ENCODE measurements around the gene HHAT.
"Not testable (repeated sequence)": the region's sequence is repeated elsewhere in the genome, so short reads cannot be mapped to it uniquely, and the experiment has no call there.

The HHAT gene

GRCh38 chr1:210413951-210414350, 85.2 kb downstream of the HHAT start:
- Mint-ChIP-seq H3K36me3 (ENCODE audit: low read depth) (peaks cover 29% of the 10 kb centered on the region), H3K27me3 (ENCODE audit: low read depth, poor library complexity) (peaks cover 9% of the 10 kb centered on the region), H3K27ac (no peak overlapping the region), H3K9me3 (peaks cover 10% of the 10 kb centered on the region), H3K4me3 (no peak overlapping the region), H3K4me1 (no peaks in the 10 kb centered on the region)
- no peak for DNase-seq
- TF ChIP-seq, protein P1, sequence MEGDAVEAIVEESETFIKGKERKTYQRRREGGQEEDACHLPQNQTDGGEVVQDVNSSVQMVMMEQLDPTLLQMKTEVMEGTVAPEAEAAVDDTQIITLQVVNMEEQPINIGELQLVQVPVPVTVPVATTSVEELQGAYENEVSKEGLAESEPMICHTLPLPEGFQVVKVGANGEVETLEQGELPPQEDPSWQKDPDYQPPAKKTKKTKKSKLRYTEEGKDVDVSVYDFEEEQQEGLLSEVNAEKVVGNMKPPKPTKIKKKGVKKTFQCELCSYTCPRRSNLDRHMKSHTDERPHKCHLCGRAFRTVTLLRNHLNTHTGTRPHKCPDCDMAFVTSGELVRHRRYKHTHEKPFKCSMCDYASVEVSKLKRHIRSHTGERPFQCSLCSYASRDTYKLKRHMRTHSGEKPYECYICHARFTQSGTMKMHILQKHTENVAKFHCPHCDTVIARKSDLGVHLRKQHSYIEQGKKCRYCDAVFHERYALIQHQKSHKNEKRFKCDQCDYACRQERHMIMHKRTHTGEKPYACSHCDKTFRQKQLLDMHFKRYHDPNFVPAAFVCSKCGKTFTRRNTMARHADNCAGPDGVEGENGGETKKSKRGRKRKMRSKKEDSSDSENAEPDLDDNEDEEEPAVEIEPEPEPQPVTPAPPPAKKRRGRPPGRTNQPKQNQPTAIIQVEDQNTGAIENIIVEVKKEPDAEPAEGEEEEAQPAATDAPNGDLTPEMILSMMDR (IDR thresholded peaks at IDR 0.05) = no peak

- peaks cover 10% of the 10 kb centered on the region for H3K9me3 Mint-ChIP-seq
- H3K4me3 Mint-ChIP-seq = no peak overlapping the region
- peaks cover 31% of the 10 kb centered on the region for H3K36me3 Mint-ChIP-seq (ENCODE audit: low read depth)
- peaks cover 9% of the 10 kb centered on the region for H3K27me3 Mint-ChIP-seq (ENCODE audit: low read depth, poor library complexity)
- TF ChIP-seq, protein P1 (IDR thresholded peaks at IDR 0.05) = no peak
- no peaks in the 10 kb centered on the region for H3K4me1 Mint-ChIP-seq
- no peak for DNase-seq
- no peak overlapping the region for H3K27ac Mint-ChIP-seq
Measured at GRCh38 chr1:210415846-210416448, 87.2 kb downstream of the HHAT start.

GRCh38 chr1:210416681-210417080, 88.0 kb downstream of the HHAT start:
- H3K4me3 Mint-ChIP-seq = no peak overlapping the region
- peaks cover 28% of the 10 kb centered on the region for H3K36me3 Mint-ChIP-seq (ENCODE audit: low read depth)
- no peak overlapping the region for H3K27ac Mint-ChIP-seq
- H3K4me1 Mint-ChIP-seq = no peaks in the 10 kb centered on the region
- H3K27me3 Mint-ChIP-seq (ENCODE audit: low read depth, poor library complexity) = peaks cover 9% of the 10 kb centered on the region
- DNase-seq = no peak
- TF ChIP-seq, protein P1 (IDR thresholded peaks at IDR 0.05) = no peak
- peaks cover 10% of the 10 kb centered on the region for H3K9me3 Mint-ChIP-seq

- no peak for DNase-seq
- Mint-ChIP-seq H3K9me3 (peaks cover 12% of the 10 kb centered on the region), H3K4me1 (no peaks in the 10 kb centered on the region), H3K27me3 (ENCODE audit: low read depth, poor library complexity) (peaks cover 9% of the 10 kb centered on the region), H3K4me3 (no peak overlapping the region), H3K27ac (no peak overlapping the region), H3K36me3 (ENCODE audit: low read depth) (peaks cover 23% of the 10 kb centered on the region)
- TF ChIP-seq, protein P1 (IDR thresholded peaks at IDR 0.05) = no peak
Measured at GRCh38 chr1:210417881-210418280, 89.2 kb downstream of the HHAT start.

GRCh38 chr1:210418863-210419650, 90.4 kb downstream of the HHAT start:
- no peak overlapping the region for H3K27ac Mint-ChIP-seq
- H3K4me1 Mint-ChIP-seq = no peaks in the 10 kb centered on the region
- no peak overlapping the region for H3K4me3 Mint-ChIP-seq
- DNase-seq = no peak
- peaks cover 9% of the 10 kb centered on the region for H3K27me3 Mint-ChIP-seq (ENCODE audit: low read depth, poor library complexity)
- TF ChIP-seq, protein P1 (IDR thresholded peaks at IDR 0.05) = no peak
- H3K9me3 Mint-ChIP-seq = peaks cover 14% of the 10 kb centered on the region
- H3K36me3 Mint-ChIP-seq (ENCODE audit: low read depth) = peaks cover 24% of the 10 kb centered on the region

DNA sequence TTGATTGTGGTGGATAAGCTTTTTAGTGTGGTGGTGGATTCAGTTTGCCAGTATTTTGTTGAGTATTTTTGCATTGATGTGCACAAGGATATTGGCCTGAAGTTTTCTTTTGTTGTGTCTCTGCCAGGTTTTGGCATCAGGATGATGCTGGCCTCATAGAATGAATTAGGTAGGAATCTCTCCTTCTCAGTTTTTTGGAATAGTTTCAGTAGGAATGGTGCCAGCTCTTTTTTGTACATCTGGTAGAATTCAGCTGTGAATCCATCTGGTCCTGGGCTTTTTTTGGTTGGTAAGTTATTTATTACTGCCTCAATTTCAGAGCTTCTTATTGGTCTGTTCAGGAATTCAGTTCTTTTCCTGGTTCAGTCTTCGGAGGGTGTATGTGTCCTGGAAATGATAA, 98.0 kb downstream of the HHAT start:
- not testable (repeated sequence) for H3K4me3 Mint-ChIP-seq; H3K27ac Mint-ChIP-seq; DNase-seq; H3K4me1 Mint-ChIP-seq; H3K27me3 Mint-ChIP-seq (ENCODE audit: low read depth, poor library complexity)
- Mint-ChIP-seq H3K36me3 (ENCODE audit: low read depth) (peaks cover 14% of the 10 kb centered on the region), H3K9me3 (peaks cover 16% of the 10 kb centered on the region)
